GM10248 (cell line): ENCODE measurements around the gene ST7.
"Not testable (repeated sequence)": the region's sequence is repeated elsewhere in the genome, so short reads cannot be mapped to it uniquely, and the experiment has no call there.

ENCODE experiments used
- CTCF ChIA-PET: fragments of 300-600 bp; sonication (Branson Sonifier 250); formaldehyde crosslinking; extraction: SDS; loops from one replicate; lab custom pipeline; 2021; ENCODE audit warnings: antibody characterized with exemption; lab: Yijun Ruan, JAX
- POLR2A ChIA-PET: fragments of 350-650 bp; sonication (Branson Sonifier 250); formaldehyde crosslinking; extraction: SDS; loops from one replicate; lab custom pipeline; 2020; ENCODE audit warnings: antibody characterized with exemption; lab: Yijun Ruan, JAX
- DNase-seq: peaks from one replicate; pipeline ENCODE4 v3.0.0; 2012; ENCODE audit errors: extremely low spot score
- CTCF ChIP-seq: IDR thresholded peaks from 2 replicates; pipeline ENCODE4 v1.5.1; 2012; ENCODE audit warnings: mild to moderate bottlenecking, low read depth; ENCODE audit errors: extremely low read depth, missing control alignments, control extremely low read depth

The ST7 gene

GRCh38 chr7:117243390-117243789 is 290.1 kb downstream of the ST7 start:
- ChIA-PET POLR2A (no interaction called here), CTCF (interaction anchor here (1.1 to 1.9 kb wide), 4 partner anchors 13 to 31 kb away, joined by 3 to 6 read pairs (median 4); no protein-coding TSS in a partner anchor)
- no peak for TF ChIP-seq CTCF
- no peak for DNase-seq

GRCh38 chr7:117245703-117246102 is 292.4 kb downstream of the ST7 start:
- CTCF ChIA-PET, DNase-seq, POLR2A ChIA-PET: not testable (repeated sequence)

GRCh38 chr7:117247809-117248208 is 294.5 kb downstream of the ST7 start:
- ChIA-PET CTCF (interaction anchor here (1.2 kb wide), 1 partner anchor 37 kb away, joined by 3 read pairs; no protein-coding TSS in a partner anchor), POLR2A (no interaction called here)
- DNase-seq = no peak
- TF ChIP-seq CTCF = no peak

GRCh38 chr7:117248829-117249228 is 295.5 kb downstream of the ST7 start:
- DNase-seq = no peak
- ChIA-PET CTCF (interaction anchor here (1.0 to 1.4 kb wide), 5 partner anchors 8 to 137 kb away, joined by 3 to 5 read pairs (median 3); no protein-coding TSS in a partner anchor), POLR2A (no interaction called here)
- no peak for TF ChIP-seq CTCF

GRCh38 chr7:117249696-117250095 is 296.4 kb downstream of the ST7 start:
- POLR2A ChIA-PET = no interaction called here
- no peak for DNase-seq
- CTCF ChIA-PET = interaction anchor here (0.6 to 1.4 kb wide), 7 partner anchors 9 to 188 kb away, joined by 3 to 5 read pairs (median 3); no protein-coding TSS in a partner anchor
- no peak for TF ChIP-seq CTCF

GRCh38 chr7:117250245-117250644 is 296.9 kb downstream of the ST7 start:
- TF ChIP-seq CTCF = no peak
- POLR2A ChIA-PET = no interaction called here
- no peak for DNase-seq
- CTCF ChIA-PET = interaction anchor here (0.6 to 2.0 kb wide), 6 partner anchors 10 to 188 kb away, joined by 3 to 8 read pairs (median 4); no protein-coding TSS in a partner anchor

GRCh38 chr7:117250801-117251200 is 297.5 kb downstream of the ST7 start:
- ChIA-PET POLR2A (no interaction called here), CTCF (interaction anchor here (1.2 to 2.0 kb wide), 6 partner anchors 10 to 172 kb away, joined by 3 to 8 read pairs (median 4); no protein-coding TSS in a partner anchor)
- DNase-seq = no peak
- TF ChIP-seq CTCF = no peak
